Heart right ventricle (tissue), 16 donors: ENCODE results near the gene SLC6A6. TPM values are rescaled to one million over a fixed set of nuclear protein-coding genes. Genes with fewer than 3 reads are reported as not detected.
A peak's percentile ranks its signal among the peaks of the same experiment; 100 is the strongest.

Source experiments
- ATAC-seq, 8 donors: fragments of 200-7000 bp; cut with Tn5 transposase; one replicate each; pipeline ENCODE4 v1.9.1; 2020; ENCODE audit warnings: mild to moderate bottlenecking in 8 of 8, moderate library complexity in 8 of 8, moderate number of reproducible peaks in 1 of 8
- DNase-seq, 2 donors: peaks; one replicate each; pipeline ENCODE4 v3.0.0-alpha.2; 2020
- H3K27ac ChIP-seq, 10 donors: fragments of 200-600 bp; sonication (generic) in 2 of 10; one replicate each; pipeline versions ENCODE4 v1.5.0 to v1.8.0; 2020 to 2022; ENCODE audit warnings: mild to moderate bottlenecking in 3 of 10
- H3K27me3 ChIP-seq, 7 donors: fragments of 200-600 bp; one replicate each; pipeline ENCODE4 v1.8.0; 2021 to 2022; ENCODE audit warnings: mild to moderate bottlenecking in 2 of 7
- H3K36me3 ChIP-seq, 9 donors: fragments of 200-600 bp; sonication (generic) in 1 of 9; one replicate each; pipeline versions ENCODE4 v1.5.0 to v1.8.0; 2020 to 2022; ENCODE audit warnings: mild to moderate bottlenecking in 2 of 9
- H3K4me1 ChIP-seq, 9 donors: fragments of 200-600 bp; sonication (generic) in 1 of 9; one replicate each; pipeline versions ENCODE4 v1.5.0 to v1.8.0; 2020 to 2022; ENCODE audit warnings: mild to moderate bottlenecking in 4 of 9
- H3K4me3 ChIP-seq, 10 donors: fragments of 200-600 bp; sonication (generic) in 2 of 10; one replicate each; pipeline versions ENCODE4 v1.5.0 to v1.8.0; 2020 to 2022; ENCODE audit warnings: mild to moderate bottlenecking in 7 of 10, moderate library complexity in 2 of 10
- H3K9me3 ChIP-seq, 11 donors: fragments of 200-600 bp in 10 of 11; sonication (generic) in 2 of 11; one replicate each; pipeline versions ENCODE4 v1.5.0 to v1.8.0; 2013 to 2022; ENCODE audit warnings: mild to moderate bottlenecking in 2 of 11, control low read depth in 1 of 11, moderate library complexity in 1 of 11
- WGBS, 2 donors: extraction: QIAGEN DNeasy Blood & Tissue Kit; methylation state at CpG; one replicate each; pipeline ENCODE4 v1.1.7; 2013; ENCODE audit warnings: inconsistent platforms in 1 of 2; 5-methylcytosine and 5-hydroxymethylcytosine counted together
- intact Hi-C, 10 donors: fragments of 100-400 bp; cut with DNase I; formaldehyde crosslinking; loops; one replicate each; pipeline versions ENCODE4 v1.11.1 to v1.14.2; 2022
- polyA plus RNA-seq, 2 donors: library from polyadenylated mRNA; stranded (reverse); fragments of 200-250 nt; gene quantifications; one replicate each; pipeline ENCODE4 v1.2.3, GENCODE V29; 2013
- total RNA-seq, 10 donors: library from RNA; stranded (reverse); fragmentation: NEBNext Ultra II Directional in 3 of 10; extraction: Animal tissue kit (Norgen Biotek cat#: 25700) in 3 of 10; gene quantifications; one replicate each; pipeline versions ENCODE4 v1.2.1 to v1.2.4, GENCODE V29; 2021 to 2023
- TF ChIP-seq, protein P1 (sequence below), 9 donors: fragments of 200-600 bp; sonication (generic) in 2 of 9; IDR thresholded peaks; one replicate each; pipeline versions ENCODE4 v1.5.0 to v1.8.0; 2021 to 2022; ENCODE audit warnings: antibody characterized with exemption in 9 of 9, mild to moderate bottlenecking in 5 of 9, moderate library complexity in 1 of 9
- donor health status: Arrhythmogenic right ventricular cardiomyopathy.
- donor health status: ischemic (EF 13 %, LVEDD 7.1; RV severe dilation, severe dysfunction).
- donor health status: healthy with polysubstance abuse.
- donor health status: DM: no; HTN: yes; CAD: no.
- donor health status: DM: no; HTN: no; CAD: no.
- donor health status: ischemic (EF 25% LVEDD 6.9; RV normal size, moderate dysfunction).
- donor health status: ischemic (EF 25% LVEDD 5.7; RV mildly dilated, moderate dysfunction).
- donor health status: healthy.
- donor health status: DM: yes; HTN: yes; CAD: no.
- donor health status: Ischemic cardiomyopathy.
- donor health status: ischemic (EF 35%, LVEDD 5.7; RV mildly dilated, moderate dysfunction).
- donor health status: nonischemic (EF 11% LVEDD 7.7; RV severe dilation, severe dysfunction).
- donor health status: DM: yes; HTN: yes; CAD: no.
- donor health status: PGD.
- donor health status: ischemic (EF 29% LVEDD 5.4; RV normal size, mild dysfunction).
- donor health status: nonischemic (EF 23%, LVEDD 6.1; RV moderate dilation, normal function).

Gene SLC6A6
- total and polyA plus RNA-seq, 12 donors, result 7.7 to 68.7 (median 44.0) TPM

DNA sequence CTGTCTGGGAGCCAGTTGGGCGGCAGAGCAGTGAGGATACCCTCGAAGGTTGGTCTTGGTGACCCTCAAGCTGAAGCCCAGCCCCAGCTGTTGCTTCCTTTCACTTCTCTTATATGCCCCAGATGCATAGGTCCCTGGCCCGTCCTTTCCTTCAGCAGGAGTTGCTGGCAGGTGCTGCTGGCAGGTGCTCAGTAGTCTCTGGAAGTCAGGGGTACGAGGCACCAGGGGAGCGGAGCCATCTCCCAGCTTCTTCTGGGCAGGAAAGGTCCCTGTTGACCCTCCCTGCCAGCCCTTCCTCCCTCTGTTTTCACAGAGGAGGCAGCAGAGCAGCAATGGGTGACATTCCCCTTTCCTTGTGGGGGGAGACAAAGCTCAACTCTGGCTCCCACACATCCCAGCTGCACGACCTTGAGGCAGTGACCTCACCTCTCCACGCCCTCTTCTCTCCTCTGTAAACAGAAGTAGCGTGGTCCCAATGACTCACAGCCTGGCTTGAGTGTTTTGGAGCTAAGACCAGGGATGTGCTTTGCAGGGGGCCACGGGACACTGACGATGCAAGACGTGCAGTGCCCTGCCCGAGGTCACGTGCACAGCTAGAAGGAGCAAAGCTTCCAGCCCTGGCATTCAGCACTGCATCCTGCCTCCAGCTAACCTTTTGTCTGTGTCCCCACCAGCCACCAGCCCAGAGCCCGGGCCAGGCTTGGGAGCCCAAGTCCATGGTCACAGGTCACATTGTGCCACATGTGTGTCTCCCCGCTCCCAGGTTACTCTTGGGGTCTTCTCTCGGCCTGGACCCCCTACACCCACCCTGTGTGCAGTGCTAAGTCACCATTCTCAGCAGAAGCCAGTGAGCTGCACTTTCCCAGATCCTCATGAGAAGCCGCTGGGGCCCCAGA lies 49.7 kb downstream of the SLC6A6 start:
- TF ChIP-seq, protein P1, sequence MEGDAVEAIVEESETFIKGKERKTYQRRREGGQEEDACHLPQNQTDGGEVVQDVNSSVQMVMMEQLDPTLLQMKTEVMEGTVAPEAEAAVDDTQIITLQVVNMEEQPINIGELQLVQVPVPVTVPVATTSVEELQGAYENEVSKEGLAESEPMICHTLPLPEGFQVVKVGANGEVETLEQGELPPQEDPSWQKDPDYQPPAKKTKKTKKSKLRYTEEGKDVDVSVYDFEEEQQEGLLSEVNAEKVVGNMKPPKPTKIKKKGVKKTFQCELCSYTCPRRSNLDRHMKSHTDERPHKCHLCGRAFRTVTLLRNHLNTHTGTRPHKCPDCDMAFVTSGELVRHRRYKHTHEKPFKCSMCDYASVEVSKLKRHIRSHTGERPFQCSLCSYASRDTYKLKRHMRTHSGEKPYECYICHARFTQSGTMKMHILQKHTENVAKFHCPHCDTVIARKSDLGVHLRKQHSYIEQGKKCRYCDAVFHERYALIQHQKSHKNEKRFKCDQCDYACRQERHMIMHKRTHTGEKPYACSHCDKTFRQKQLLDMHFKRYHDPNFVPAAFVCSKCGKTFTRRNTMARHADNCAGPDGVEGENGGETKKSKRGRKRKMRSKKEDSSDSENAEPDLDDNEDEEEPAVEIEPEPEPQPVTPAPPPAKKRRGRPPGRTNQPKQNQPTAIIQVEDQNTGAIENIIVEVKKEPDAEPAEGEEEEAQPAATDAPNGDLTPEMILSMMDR (IDR thresholded peaks at IDR 0.05), result no peak
- peak; percentile 20 to 62 (median 52) for ATAC-seq
- intact Hi-C loops, result loop anchor here in 3 of 10 donors (2.0 to 5.0 kb wide), 3 partner anchors 17 to 50 kb away; partner anchors contain the start of gene SLC6A6 (in 3 of the 3)
- no peaks in the 10 kb centered on the region for H3K9me3 ChIP-seq
- peak; percentile 37 to 70 for DNase-seq
- WGBS, 2 donors, result 49 to 63% methylated on average over 17 of the region's 17 CpGs
- peaks cover 0 to 49% (median 4%) of the 10 kb centered on the region in 7 donors for H3K27me3 ChIP-seq
- peaks cover 0 to 96% (median 12%) of the 10 kb centered on the region in 9 donors for H3K36me3 ChIP-seq
- H3K4me1 ChIP-seq, result peaks cover 27 to 58% (median 38%) of the 10 kb centered on the region in 9 donors
- H3K27ac ChIP-seq, result peak overlapping the region; percentile 14 to 87 (median 76)
- no peak overlapping the region for H3K4me3 ChIP-seq

DNA sequence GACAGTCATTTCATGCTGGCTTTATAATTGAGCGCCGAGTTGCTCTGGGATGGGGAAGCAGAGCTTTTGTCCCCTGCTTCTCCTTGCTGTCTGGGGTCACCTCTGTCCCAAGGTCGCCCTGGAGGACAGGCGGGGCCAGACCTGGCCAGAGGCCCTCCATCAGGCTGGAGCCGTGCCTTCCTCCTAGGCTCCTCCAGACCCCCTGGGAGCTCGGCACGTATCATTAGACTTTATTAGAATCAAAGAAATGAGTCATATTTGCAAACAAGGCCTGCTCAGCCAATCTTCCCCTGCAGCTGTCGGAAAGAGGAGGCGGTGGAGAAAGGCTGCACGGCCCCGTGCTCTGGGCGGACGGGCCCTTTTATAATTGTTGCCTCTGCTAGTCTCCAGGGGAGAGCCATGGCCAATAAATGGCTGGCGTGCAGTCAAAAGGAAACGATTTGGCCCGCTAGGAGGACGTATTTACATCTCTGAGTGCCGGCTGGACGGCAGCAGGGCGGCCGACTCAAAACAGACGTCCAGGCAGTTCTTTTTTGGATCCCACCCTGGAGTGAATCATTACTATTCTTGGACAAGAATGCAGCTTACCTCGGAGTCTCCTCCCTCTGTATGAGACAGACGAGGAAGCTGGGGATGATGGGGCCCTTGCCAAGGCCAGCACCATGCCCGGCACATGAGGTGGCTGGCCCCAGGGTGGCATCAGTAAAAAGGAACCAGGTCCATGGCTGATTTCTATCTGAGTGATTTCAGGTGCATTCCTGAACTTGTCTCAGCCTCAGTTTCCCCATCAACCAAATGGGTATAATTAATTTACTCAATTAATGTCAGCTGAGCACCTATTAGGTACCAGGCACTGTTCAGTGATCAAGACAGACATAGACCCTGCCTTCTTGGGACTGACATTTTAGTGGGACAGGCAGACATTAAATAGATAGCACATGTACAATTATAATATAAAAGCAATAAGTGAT lies 50.6 kb downstream of the SLC6A6 start:
- TF ChIP-seq, protein P1 (IDR thresholded peaks at IDR 0.05), result peak in 6 of 9 donors; percentile 18 to 41 (median 26)
- ATAC-seq (peak; percentile 83 to 95 (median 92)), DNase-seq (peak; percentile 87 to 96)
- Histone ChIP-seq H3K36me3 (peaks cover 0 to 94% (median 3%) of the 10 kb centered on the region in 9 donors), H3K27me3 (peaks cover 0 to 42% (median 0%) of the 10 kb centered on the region in 7 donors), H3K4me3 (no peak overlapping the region), H3K4me1 (peaks cover 27 to 58% (median 38%) of the 10 kb centered on the region in 9 donors), H3K9me3 (no peaks in the 10 kb centered on the region), H3K27ac (peak overlapping the region; percentile 14 to 87 (median 76))
- intact Hi-C loops, result loop anchor here in 3 of 10 donors (2.0 to 5.0 kb wide), 3 partner anchors 18 to 51 kb away; partner anchors contain the start of gene SLC6A6 (in 3 of the 3)
- WGBS, 2 donors, result 22 to 29% methylated on average over 25 of the region's 25 CpGs

DNA sequence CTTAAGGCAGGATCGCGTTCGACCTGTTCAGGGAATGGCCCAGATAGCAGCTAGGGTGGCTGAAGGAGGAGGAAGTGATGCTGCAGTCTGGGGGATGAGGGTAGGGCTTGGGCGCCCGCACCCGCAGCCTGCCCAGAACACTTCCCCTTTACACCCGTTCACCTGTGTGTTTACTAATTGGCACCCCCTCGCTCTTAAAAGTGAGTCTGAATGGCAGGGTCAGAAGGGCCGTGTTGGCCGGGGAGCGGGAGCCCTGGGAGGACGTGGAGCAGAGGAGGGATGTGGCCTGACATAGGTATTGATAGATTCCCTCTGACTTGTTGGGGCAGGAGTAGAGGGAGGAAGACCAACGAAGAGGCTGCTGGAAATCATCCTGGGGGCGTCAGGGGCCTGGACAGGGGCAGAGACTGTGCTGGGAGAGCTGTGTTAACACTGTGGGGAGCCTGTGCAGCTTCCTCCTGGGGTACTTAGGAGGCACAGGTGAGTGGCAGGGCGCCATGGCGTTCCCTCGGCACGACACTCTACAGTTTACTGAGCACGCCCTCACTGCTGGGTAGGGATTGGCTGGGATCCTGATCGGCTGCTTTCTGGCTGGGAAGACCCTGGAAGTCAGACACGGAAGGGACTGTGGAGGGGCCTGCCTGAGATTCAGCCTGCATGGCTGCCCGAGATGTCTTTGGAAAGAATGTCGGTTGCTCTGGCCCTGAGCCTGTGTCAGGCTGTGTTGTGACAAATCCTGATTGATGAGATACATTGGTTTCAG lies 51.7 kb downstream of the SLC6A6 start:
- intact Hi-C loops, result loop anchor here in 3 of 10 donors (2.0 to 5.0 kb wide), 3 partner anchors 19 to 52 kb away; partner anchors contain the start of gene SLC6A6 (in 3 of the 3)

More for the DNA sequence above, 51.7 kb downstream of the SLC6A6 start:
- Histone ChIP-seq H3K9me3 (no peaks in the 10 kb centered on the region), H3K27ac (peak overlapping the region in 8 of 10 donors; percentile 35 to 87 (median 76)), H3K36me3 (peaks cover 0 to 94% (median 0%) of the 10 kb centered on the region in 9 donors), H3K4me3 (no peak overlapping the region), H3K4me1 (peaks cover 29 to 58% (median 38%) of the 10 kb centered on the region in 9 donors), H3K27me3 (peaks cover 0 to 32% (median 0%) of the 10 kb centered on the region in 7 donors)
- 69 to 71% methylated on average over 23 of the region's 23 CpGs for WGBS, 2 donors
- DNase-seq, result no peak
- peak in 1 of 8 donors; percentile 7 for ATAC-seq
- TF ChIP-seq, protein P1 (IDR thresholded peaks at IDR 0.05), result no peak
